HepG2 (cell line): ENCODE results near the gene U2AF2. TPM values are rescaled to one million over a fixed set of nuclear protein-coding genes. Genes with fewer than 3 reads are reported as not detected.

ENCODE experiments used
- HES4 ChIP-seq: sonication (generic); formaldehyde crosslinking; IDR thresholded peaks from 2 replicates; pipeline ENCODE4 v1.9.0; 2021; ENCODE audit warnings: mild to moderate bottlenecking, missing genetic modification reagents, borderline replicate concordance
- MAF1 ChIP-seq: sonication (generic); formaldehyde crosslinking; IDR thresholded peaks from 2 replicates; pipeline ENCODE4 v1.5.0; 2020; ENCODE audit warnings: missing genetic modification reagents, borderline replicate concordance
- MTF1 ChIP-seq: sonication (generic); formaldehyde crosslinking; IDR thresholded peaks from 2 replicates; pipeline ENCODE4 v1.5.0; 2020; ENCODE audit warnings: missing genetic modification reagents
- NFRKB ChIP-seq: fragments of 450-650 bp; IDR thresholded peaks from 2 replicates; pipeline ENCODE4 v1.6.1; 2017
- NFYB ChIP-seq: sonication (generic); formaldehyde crosslinking; IDR thresholded peaks from 2 replicates; pipeline ENCODE4 v1.4.0; 2020; ENCODE audit warnings: missing genetic modification reagents
- NR3C1 ChIP-seq: sonication (generic); formaldehyde crosslinking; IDR thresholded peaks from 2 replicates; pipeline ENCODE4 v1.4.0; 2020; ENCODE audit warnings: missing genetic modification reagents
- SP1 ChIP-seq, 2 experiments: fragments of 450-650 bp in 1 of 2; sonication (generic) in 1 of 2; formaldehyde crosslinking in 1 of 2; IDR thresholded peaks; 2 replicates each; pipeline versions ENCODE4 v1.4.0 to v1.6.1; 2016 to 2020; ENCODE audit warnings: missing genetic modification reagents in 1 of 2
- SUZ12 ChIP-seq: fragments of 150-350 bp; IDR thresholded peaks from 2 replicates; pipeline ENCODE4 v1.6.1; 2014; ENCODE audit warnings: low read depth, low read length
- ZNF232 ChIP-seq: sonication (generic); formaldehyde crosslinking; IDR thresholded peaks from 2 replicates; pipeline ENCODE4 v1.4.0; 2020; ENCODE audit warnings: missing genetic modification reagents, borderline replicate concordance
- ZNF337 ChIP-seq: sonication (generic); formaldehyde crosslinking; IDR thresholded peaks from 2 replicates; pipeline ENCODE4 v1.5.1; 2020; ENCODE audit warnings: missing genetic modification reagents, low read depth, mild to moderate bottlenecking, borderline replicate concordance
- ZNF672 ChIP-seq: sonication (generic); formaldehyde crosslinking; IDR thresholded peaks from 2 replicates; pipeline ENCODE4 v1.8.1; 2022; ENCODE audit warnings: missing genetic modification reagents
- ZNF709 ChIP-seq: sonication (generic); formaldehyde crosslinking; IDR thresholded peaks from 2 replicates; pipeline ENCODE4 v1.5.0; 2020; ENCODE audit warnings: mild to moderate bottlenecking, missing genetic modification reagents
- polyA plus RNA-seq, 8 experiments: library from polyadenylated mRNA; depleted of rRNA in 3 of 8; stranded (reverse) in 7 of 8; unstranded in 1 of 8; fragments of >200 nt; fragmentation: Illumina TruSeq in 4 of 8; extraction: Trizol in 4 of 8; gene quantifications; 2 replicates each; pipeline versions ENCODE4 v1.2.1 to v1.2.3, GENCODE V29; 2011 to 2016; ENCODE audit warnings: low read depth in 4 of 8, missing spikeins in 1 of 8, mixed read lengths in 1 of 8; ENCODE audit not compliant: insufficient read depth in 1 of 8
- total RNA-seq, 5 experiments: library from RNA; depleted of rRNA; stranded (reverse); fragments of >200 nt; fragmentation: Illumina TruSeq; extraction: Trizol; gene quantifications; 2 replicates each; pipeline ENCODE4 v1.2.3, GENCODE V29; 2016; ENCODE audit warnings: low read depth in 1 of 5
- TF ChIP-seq, protein P1 (sequence below): IDR thresholded peaks from 2 replicates; pipeline ENCODE4 v1.6.1; 2016; ENCODE audit warnings: missing biosample characterization, missing genetic modification reagents, low read depth
- TF ChIP-seq, protein P2 (sequence below): sonication (generic); formaldehyde crosslinking; IDR thresholded peaks from 2 replicates; pipeline ENCODE4 v1.9.0; 2021; ENCODE audit warnings: missing genetic modification reagents, mild to moderate bottlenecking, borderline replicate concordance
- TF ChIP-seq, protein P3 (sequence below): IDR thresholded peaks from 2 replicates; pipeline ENCODE4 v1.6.1; 2016; ENCODE audit warnings: low read depth, missing genetic modification reagents, missing compliant biosample characterization
- TF ChIP-seq, protein P4 (sequence below): sonication (generic); formaldehyde crosslinking; IDR thresholded peaks from 2 replicates; pipeline ENCODE4 v1.4.0; 2020; ENCODE audit warnings: missing genetic modification reagents, borderline replicate concordance
- TF ChIP-seq, protein P5 (sequence below): sonication (generic); formaldehyde crosslinking; IDR thresholded peaks from 2 replicates; pipeline ENCODE4 v1.8.0; 2022; ENCODE audit warnings: missing genetic modification reagents, low read depth, mild to moderate bottlenecking, borderline replicate concordance

The U2AF2 gene
- total and polyA plus RNA-seq, 2 of the 13 experiments (the other 11 are each of a cell fraction or from before 2014, with no cell fraction given) = 84.3 to 124 TPM

DNA sequence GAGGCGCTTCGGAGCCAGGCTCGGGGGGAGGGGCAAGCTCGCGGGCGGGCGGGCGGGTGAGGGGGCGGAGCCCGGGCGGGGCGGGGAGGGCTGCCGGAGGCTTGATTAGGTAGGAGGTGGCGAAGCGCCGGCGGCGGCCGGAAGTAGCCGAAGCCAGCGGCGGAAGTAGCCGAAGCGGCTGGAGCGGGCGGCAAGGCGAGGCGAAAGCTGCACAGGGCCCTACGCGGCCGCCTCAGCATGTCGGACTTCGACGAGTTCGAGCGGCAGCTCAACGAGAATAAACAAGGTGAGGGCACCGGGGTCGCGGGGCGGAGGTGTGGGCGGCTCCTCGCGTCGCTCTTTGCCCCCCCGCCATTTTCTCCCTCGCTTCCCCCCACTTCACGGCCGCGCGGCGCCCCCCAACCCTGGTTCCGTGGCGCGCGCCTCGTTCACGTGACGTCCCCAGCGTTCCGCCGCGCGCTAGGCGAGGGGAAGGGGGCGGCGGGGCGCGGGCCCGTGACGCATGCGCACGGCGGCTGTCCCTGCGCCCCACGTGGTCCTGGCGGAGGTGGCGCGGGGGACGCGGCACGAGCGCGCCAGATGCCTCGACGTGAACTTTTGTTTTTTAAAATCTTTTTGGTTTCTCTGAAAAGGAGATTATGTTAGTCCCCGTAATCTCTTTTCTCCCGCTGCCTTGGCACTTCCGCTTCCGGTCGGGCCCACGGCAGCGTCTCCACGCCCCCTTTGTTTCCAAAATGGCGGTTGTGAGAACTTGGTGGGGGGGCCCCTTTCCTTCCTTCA is at the start of gene U2AF2 (continued):
- TF ChIP-seq, protein P1, sequence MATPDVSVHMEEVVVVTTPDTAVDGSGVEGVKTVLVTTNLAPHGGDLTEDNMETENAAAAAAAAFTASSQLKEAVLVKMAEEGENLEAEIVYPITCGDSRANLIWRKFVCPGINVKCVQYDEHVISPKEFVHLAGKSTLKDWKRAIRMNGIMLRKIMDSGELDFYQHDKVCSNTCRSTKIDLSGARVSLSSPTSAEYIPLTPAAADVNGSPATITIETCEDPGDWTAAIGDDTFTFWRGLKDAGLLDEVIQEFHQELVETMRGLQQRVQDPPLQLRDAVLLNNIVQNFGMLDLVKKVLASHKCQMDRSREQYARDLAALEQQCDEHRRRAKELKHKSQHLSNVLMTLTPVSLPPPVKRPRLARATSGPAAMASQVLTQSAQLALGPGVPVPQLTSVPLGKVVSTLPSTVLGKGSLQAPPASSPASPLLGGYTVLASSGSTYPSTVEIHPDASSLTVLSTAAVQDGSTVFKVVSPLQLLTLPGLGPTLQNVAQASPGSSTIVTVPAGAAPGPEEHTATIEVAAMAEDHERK (CRISPR knock-in tag) = no peak
- TF ChIP-seq SP1 (IDR thresholded peaks at IDR 0.05) = no peak
- TF ChIP-seq SP1 (CRISPR knock-in tag; IDR thresholded peaks at IDR 0.05) = no peak; the same call in 1 of the 2 replicates
- peak; percentile 67; the same call in 1 of the 2 replicates for TF ChIP-seq HES4 (CRISPR knock-in tag)
- TF ChIP-seq ZNF709 (CRISPR knock-in tag) = peak; percentile 87; the same call in 1 of the 2 replicates
- TF ChIP-seq ZNF232 (CRISPR knock-in tag) = peak; percentile 53; the same call in 1 of the 2 replicates
- TF ChIP-seq, protein P2, sequence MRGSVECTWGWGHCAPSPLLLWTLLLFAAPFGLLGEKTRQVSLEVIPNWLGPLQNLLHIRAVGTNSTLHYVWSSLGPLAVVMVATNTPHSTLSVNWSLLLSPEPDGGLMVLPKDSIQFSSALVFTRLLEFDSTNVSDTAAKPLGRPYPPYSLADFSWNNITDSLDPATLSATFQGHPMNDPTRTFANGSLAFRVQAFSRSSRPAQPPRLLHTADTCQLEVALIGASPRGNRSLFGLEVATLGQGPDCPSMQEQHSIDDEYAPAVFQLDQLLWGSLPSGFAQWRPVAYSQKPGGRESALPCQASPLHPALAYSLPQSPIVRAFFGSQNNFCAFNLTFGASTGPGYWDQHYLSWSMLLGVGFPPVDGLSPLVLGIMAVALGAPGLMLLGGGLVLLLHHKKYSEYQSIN (CRISPR knock-in tag) = no peak
- TF ChIP-seq, protein P3, sequence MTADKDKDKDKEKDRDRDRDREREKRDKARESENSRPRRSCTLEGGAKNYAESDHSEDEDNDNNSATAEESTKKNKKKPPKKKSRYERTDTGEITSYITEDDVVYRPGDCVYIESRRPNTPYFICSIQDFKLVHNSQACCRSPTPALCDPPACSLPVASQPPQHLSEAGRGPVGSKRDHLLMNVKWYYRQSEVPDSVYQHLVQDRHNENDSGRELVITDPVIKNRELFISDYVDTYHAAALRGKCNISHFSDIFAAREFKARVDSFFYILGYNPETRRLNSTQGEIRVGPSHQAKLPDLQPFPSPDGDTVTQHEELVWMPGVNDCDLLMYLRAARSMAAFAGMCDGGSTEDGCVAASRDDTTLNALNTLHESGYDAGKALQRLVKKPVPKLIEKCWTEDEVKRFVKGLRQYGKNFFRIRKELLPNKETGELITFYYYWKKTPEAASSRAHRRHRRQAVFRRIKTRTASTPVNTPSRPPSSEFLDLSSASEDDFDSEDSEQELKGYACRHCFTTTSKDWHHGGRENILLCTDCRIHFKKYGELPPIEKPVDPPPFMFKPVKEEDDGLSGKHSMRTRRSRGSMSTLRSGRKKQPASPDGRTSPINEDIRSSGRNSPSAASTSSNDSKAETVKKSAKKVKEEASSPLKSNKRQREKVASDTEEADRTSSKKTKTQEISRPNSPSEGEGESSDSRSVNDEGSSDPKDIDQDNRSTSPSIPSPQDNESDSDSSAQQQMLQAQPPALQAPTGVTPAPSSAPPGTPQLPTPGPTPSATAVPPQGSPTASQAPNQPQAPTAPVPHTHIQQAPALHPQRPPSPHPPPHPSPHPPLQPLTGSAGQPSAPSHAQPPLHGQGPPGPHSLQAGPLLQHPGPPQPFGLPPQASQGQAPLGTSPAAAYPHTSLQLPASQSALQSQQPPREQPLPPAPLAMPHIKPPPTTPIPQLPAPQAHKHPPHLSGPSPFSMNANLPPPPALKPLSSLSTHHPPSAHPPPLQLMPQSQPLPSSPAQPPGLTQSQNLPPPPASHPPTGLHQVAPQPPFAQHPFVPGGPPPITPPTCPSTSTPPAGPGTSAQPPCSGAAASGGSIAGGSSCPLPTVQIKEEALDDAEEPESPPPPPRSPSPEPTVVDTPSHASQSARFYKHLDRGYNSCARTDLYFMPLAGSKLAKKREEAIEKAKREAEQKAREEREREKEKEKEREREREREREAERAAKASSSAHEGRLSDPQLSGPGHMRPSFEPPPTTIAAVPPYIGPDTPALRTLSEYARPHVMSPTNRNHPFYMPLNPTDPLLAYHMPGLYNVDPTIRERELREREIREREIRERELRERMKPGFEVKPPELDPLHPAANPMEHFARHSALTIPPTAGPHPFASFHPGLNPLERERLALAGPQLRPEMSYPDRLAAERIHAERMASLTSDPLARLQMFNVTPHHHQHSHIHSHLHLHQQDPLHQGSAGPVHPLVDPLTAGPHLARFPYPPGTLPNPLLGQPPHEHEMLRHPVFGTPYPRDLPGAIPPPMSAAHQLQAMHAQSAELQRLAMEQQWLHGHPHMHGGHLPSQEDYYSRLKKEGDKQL = no peak
- TF ChIP-seq ZNF672 (CRISPR knock-in tag) = no peak
- no peak for TF ChIP-seq MTF1 (CRISPR knock-in tag)
- no peak for TF ChIP-seq SUZ12
- 0 out of 2 replicates have a peak, but pooled peaks have one; percentile 26 for TF ChIP-seq MAF1 (CRISPR knock-in tag)
- TF ChIP-seq NFRKB = no peak
- TF ChIP-seq ZNF337 (CRISPR knock-in tag) = no peak
- TF ChIP-seq, protein P4, sequence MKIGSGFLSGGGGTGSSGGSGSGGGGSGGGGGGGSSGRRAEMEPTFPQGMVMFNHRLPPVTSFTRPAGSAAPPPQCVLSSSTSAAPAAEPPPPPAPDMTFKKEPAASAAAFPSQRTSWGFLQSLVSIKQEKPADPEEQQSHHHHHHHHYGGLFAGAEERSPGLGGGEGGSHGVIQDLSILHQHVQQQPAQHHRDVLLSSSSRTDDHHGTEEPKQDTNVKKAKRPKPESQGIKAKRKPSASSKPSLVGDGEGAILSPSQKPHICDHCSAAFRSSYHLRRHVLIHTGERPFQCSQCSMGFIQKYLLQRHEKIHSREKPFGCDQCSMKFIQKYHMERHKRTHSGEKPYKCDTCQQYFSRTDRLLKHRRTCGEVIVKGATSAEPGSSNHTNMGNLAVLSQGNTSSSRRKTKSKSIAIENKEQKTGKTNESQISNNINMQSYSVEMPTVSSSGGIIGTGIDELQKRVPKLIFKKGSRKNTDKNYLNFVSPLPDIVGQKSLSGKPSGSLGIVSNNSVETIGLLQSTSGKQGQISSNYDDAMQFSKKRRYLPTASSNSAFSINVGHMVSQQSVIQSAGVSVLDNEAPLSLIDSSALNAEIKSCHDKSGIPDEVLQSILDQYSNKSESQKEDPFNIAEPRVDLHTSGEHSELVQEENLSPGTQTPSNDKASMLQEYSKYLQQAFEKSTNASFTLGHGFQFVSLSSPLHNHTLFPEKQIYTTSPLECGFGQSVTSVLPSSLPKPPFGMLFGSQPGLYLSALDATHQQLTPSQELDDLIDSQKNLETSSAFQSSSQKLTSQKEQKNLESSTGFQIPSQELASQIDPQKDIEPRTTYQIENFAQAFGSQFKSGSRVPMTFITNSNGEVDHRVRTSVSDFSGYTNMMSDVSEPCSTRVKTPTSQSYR = 0 out of 2 replicates have a peak, but pooled peaks have one; percentile 9
- TF ChIP-seq, protein P5, sequence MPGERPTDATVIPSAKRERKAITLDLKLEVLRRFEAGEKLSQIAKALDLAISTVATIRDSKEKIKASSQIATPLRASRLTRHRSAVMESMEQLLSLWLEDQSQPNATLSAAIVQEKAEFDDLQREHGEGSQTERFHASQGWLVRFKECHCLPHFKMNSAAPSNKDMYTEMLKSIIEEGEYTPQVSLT (CRISPR knock-in tag) = no peak
- no peak; the same call in 1 of the 2 replicates for TF ChIP-seq NFYB (CRISPR knock-in tag)
- TF ChIP-seq NR3C1 (CRISPR knock-in tag) = no peak
